MCF 10A (cell line): ENCODE results near the gene SLC25A40. TPM values are rescaled to one million over a fixed set of nuclear protein-coding genes. Genes with fewer than 3 reads are reported as not detected.
"Not testable (repeated sequence)": the region's sequence is repeated elsewhere in the genome, so short reads cannot be mapped to it uniquely, and the experiment has no call there.

Experiments used
- Bru-seq: library from RNA; stranded (reverse); fragments of 400-500 nt; gene quantifications from one replicate; lab custom pipeline; 2021; lab: Mats Ljungman, UMichigan
- BruChase-seq, 2 experiments: library from RNA; stranded (reverse); fragments of 400-500 nt; gene quantifications; one replicate each; lab custom pipeline; 2021; lab: Mats Ljungman, UMichigan
- BruUV-seq: library from RNA; stranded (reverse); fragments of 400-500 nt; replicated peaks from 2 replicates; lab custom pipeline; 2021; lab: Mats Ljungman, UMichigan
- CTCF ChIA-PET: fragments of 300-600 bp; sonication (Branson Sonifier 250); formaldehyde crosslinking; extraction: SDS; loops from one replicate; lab custom pipeline; 2021; ENCODE audit warnings: antibody characterized with exemption, inconsistent platforms; lab: Yijun Ruan, JAX
- POLR2A ChIA-PET: fragments of 300-600, 350-650 bp; sonication (Branson Sonifier 250); formaldehyde crosslinking; extraction: SDS; loops from one replicate; lab custom pipeline; 2020; ENCODE audit warnings: antibody characterized with exemption, inconsistent platforms; lab: Yijun Ruan, JAX
- DNase-seq: peaks from one replicate; pipeline ENCODE4 v3.0.0-alpha.2; 2018; ENCODE audit not compliant: unreplicated experiment
- H3K27ac Mint-ChIP-seq: one replicate; pipeline ENCODE4 v1.8.0; 2022; ENCODE audit warnings: mild to moderate bottlenecking, low read depth, mixed read lengths; ENCODE audit not compliant: unreplicated experiment
- H3K27me3 Mint-ChIP-seq: one replicate; pipeline ENCODE4 v1.8.0; 2022; ENCODE audit warnings: mixed read lengths; ENCODE audit not compliant: insufficient read depth, unreplicated experiment
- H3K36me3 Mint-ChIP-seq: one replicate; pipeline ENCODE4 v1.8.0; 2022; ENCODE audit warnings: mild to moderate bottlenecking, moderate library complexity, mixed read lengths; ENCODE audit not compliant: insufficient read depth, unreplicated experiment
- H3K4me1 Mint-ChIP-seq: one replicate; pipeline ENCODE4 v1.8.0; 2022; ENCODE audit warnings: mixed read lengths; ENCODE audit not compliant: insufficient read depth, unreplicated experiment
- H3K4me3 Mint-ChIP-seq: one replicate; pipeline ENCODE4 v1.8.0; 2022; ENCODE audit warnings: mild to moderate bottlenecking, moderate library complexity, mixed read lengths; ENCODE audit not compliant: unreplicated experiment
- H3K9me3 Mint-ChIP-seq: one replicate; pipeline ENCODE4 v1.8.0; 2022; ENCODE audit warnings: mixed read lengths; ENCODE audit not compliant: unreplicated experiment
- CTCF ChIP-seq: fragments of 200-600 bp; IDR thresholded peaks from one replicate; pipeline ENCODE4 v1.8.0; 2022; ENCODE audit warnings: antibody characterized with exemption, mild to moderate bottlenecking; ENCODE audit not compliant: unreplicated experiment
- intact Hi-C: fragments of 100-400 bp; cut with micrococcal nuclease; formaldehyde crosslinking; loops from 2 replicates; pipeline ENCODE4 v1.14.1; 2022
- long read RNA-seq: library from polyadenylated mRNA; stranded (forward); transcript quantifications from one replicate; pipeline ENCODE4 v2.0.0, GENCODE V29; 2022
- total RNA-seq: library from RNA; stranded (reverse); gene quantifications from 2 replicates; pipeline ENCODE4 v1.2.3, GENCODE V29; 2022

Gene SLC25A40
- total RNA-seq: 10.7 and 12.8 TPM in 2 replicates
- percentile 57 among the genes with signal in this experiment for Bru-seq, nascent RNA
- BruChase-seq, experiment 1, labeled RNA remaining after a 6-hour chase: percentile 56 among the genes with signal in this experiment
- BruChase-seq, experiment 2, labeled RNA remaining after a 2-hour chase: percentile 70 among the genes with signal in this experiment
- long read RNA-seq, full-length matches to known transcripts: 3 of 14 reads
- long read RNA-seq, partial matches to known transcripts: 2 of 14 reads
- long read RNA-seq, other reads (novel, unspliced or antisense): 9 of 14 reads

- H3K27me3 Mint-ChIP-seq: no peaks in the 10 kb centered on the region
- H3K27ac Mint-ChIP-seq: peak within 1 kb of the TSS; percentile 98
- peak; percentile 95 for DNase-seq
- CTCF ChIA-PET: interaction anchor here (0.6 to 1.5 kb wide), 3 partner anchors 8 to 371 kb away, joined by 3 to 5 read pairs (median 4); no protein-coding TSS in a partner anchor
- H3K4me3 Mint-ChIP-seq: peak within 1 kb of the TSS; percentile 98
- BruUV-seq: no TSS peak
- POLR2A ChIA-PET: interaction anchor here (0.6 to 2.6 kb wide), 9 partner anchors 10 to 724 kb away, joined by 3 to 12 read pairs (median 4); partner anchors contain the start of gene DMTF1
- TF ChIP-seq CTCF: no peak
- peaks cover 26% of the 10 kb centered on the region for H3K4me1 Mint-ChIP-seq
- H3K36me3 Mint-ChIP-seq: peaks cover 28% of the 10 kb centered on the region
- intact Hi-C loops: loop anchor here (5.0 kb wide), 1 partner anchor 534 kb away; no protein-coding TSS in a partner anchor
- H3K9me3 Mint-ChIP-seq: no peaks in the 10 kb centered on the region
Observed at GRCh38 chr7:87876040-87876868, at the start of gene SLC25A40, which contains the start of gene DBF4. Gene SLC25A40 (minus strand): TSS chr7:87876360. CDS start chr7:87858727, 17,633 bp downstream. Gene DBF4 (plus strand): TSS chr7:87876493. CDS start chr7:87876733, 240 bp downstream.

- CTCF ChIA-PET, DNase-seq, H3K27me3 Mint-ChIP-seq, H3K4me3 Mint-ChIP-seq, H3K27ac Mint-ChIP-seq, BruUV-seq, POLR2A ChIA-PET, H3K9me3 Mint-ChIP-seq, H3K36me3 Mint-ChIP-seq, H3K4me1 Mint-ChIP-seq, intact Hi-C loops: not testable (repeated sequence)
Observed at GRCh38 chr7:87922759-87923395, 46.7 kb upstream of the SLC25A40 start.

- ChIA-PET POLR2A (interaction anchor here (1.2 kb wide), 1 partner anchor 14 kb away, joined by 4 read pairs; the partner anchor contains the start of gene ADAM22), CTCF (interaction anchor here (0.7 to 1.5 kb wide), 3 partner anchors 34 to 1712 kb away, joined by 3 read pairs; no protein-coding TSS in a partner anchor)
- no peak for TF ChIP-seq CTCF
- no peaks in the 10 kb centered on the region for H3K9me3 Mint-ChIP-seq
- H3K36me3 Mint-ChIP-seq: no peaks in the 10 kb centered on the region
- DNase-seq: no peak
- H3K4me1 Mint-ChIP-seq: no peaks in the 10 kb centered on the region
- intact Hi-C loops: no loop called here
- no peak overlapping the region for H3K4me3 Mint-ChIP-seq
- BruUV-seq: no TSS peak
- no peak overlapping the region for H3K27ac Mint-ChIP-seq
- H3K27me3 Mint-ChIP-seq: no peaks in the 10 kb centered on the region
Observed at GRCh38 chr7:87920578-87920977, 44.4 kb upstream of the SLC25A40 start.

GRCh38 chr7:87919875-87920274, 43.7 kb upstream of the SLC25A40 start:
- no TSS peak for BruUV-seq
- DNase-seq: no peak
- ChIA-PET CTCF (interaction anchor here (1.5 kb wide), 1 partner anchor 33 kb away, joined by 3 read pairs; no protein-coding TSS in a partner anchor), POLR2A (interaction anchor here (0.6 kb wide), 1 partner anchor 45 kb away, joined by 4 read pairs; no protein-coding TSS in a partner anchor)
- H3K36me3 Mint-ChIP-seq: no peaks in the 10 kb centered on the region
- intact Hi-C loops: no loop called here
- H3K27me3 Mint-ChIP-seq: no peaks in the 10 kb centered on the region
- no peak overlapping the region for H3K4me3 Mint-ChIP-seq
- no peak for TF ChIP-seq CTCF
- no peaks in the 10 kb centered on the region for H3K4me1 Mint-ChIP-seq
- H3K27ac Mint-ChIP-seq: no peak overlapping the region
- H3K9me3 Mint-ChIP-seq: no peaks in the 10 kb centered on the region
